KMS-11 (cell line): Measurements from ENCODE around the gene GSC.

Experiments
- H2AFZ ChIP-seq: fragments of 200-600 bp; sonication (generic); 2 replicates; pipeline ENCODE4 v1.6.1; 2016; ENCODE audit warnings: antibody characterized with exemption, mixed run types, low read depth
- H3K27ac ChIP-seq: fragments of 200-600 bp; sonication (generic); 2 replicates; pipeline ENCODE4 v1.6.1; 2016; ENCODE audit warnings: mild to moderate bottlenecking, mixed run types
- H3K27me3 ChIP-seq: fragments of 200-600 bp; sonication (generic); 2 replicates; pipeline ENCODE4 v1.6.1; 2017; ENCODE audit warnings: mild to moderate bottlenecking, low read depth, mixed run types, moderate library complexity; ENCODE audit not compliant: insufficient read depth
- H3K36me3 ChIP-seq: fragments of 200-600 bp; sonication (generic); 2 replicates; pipeline ENCODE4 v1.6.1; 2017; ENCODE audit warnings: mild to moderate bottlenecking, mixed run types; ENCODE audit not compliant: insufficient read depth
- H3K4me1 ChIP-seq: fragments of 200-600 bp; sonication (generic); 2 replicates; pipeline ENCODE4 v1.6.1; 2016; ENCODE audit warnings: mild to moderate bottlenecking, low read depth, mixed run types; ENCODE audit not compliant: poor library complexity, severe bottlenecking
- H3K4me2 ChIP-seq: fragments of 200-600 bp; sonication (generic); 2 replicates; pipeline ENCODE4 v1.7.0; 2016; ENCODE audit warnings: mild to moderate bottlenecking, mixed run types
- H3K4me3 ChIP-seq: fragments of 200-600 bp; sonication (generic); IDR thresholded peaks from 2 replicates; pipeline ENCODE4 v1.6.1; 2017; ENCODE audit warnings: low read depth, low read length, mixed read lengths; ENCODE audit not compliant: insufficient read depth
- H3K79me2 ChIP-seq: fragments of 200-600 bp; sonication (generic); 2 replicates; pipeline ENCODE4 v1.6.1; 2016; ENCODE audit warnings: low read depth, mixed run types; ENCODE audit not compliant: insufficient read depth
- H3K9ac ChIP-seq: fragments of 200-600 bp; sonication (generic); 2 replicates; pipeline ENCODE4 v1.6.1; 2016; ENCODE audit warnings: mild to moderate bottlenecking, mixed run types
- H4K20me1 ChIP-seq: fragments of 200-600 bp; sonication (generic); 2 replicates; pipeline ENCODE4 v1.6.1; 2016; ENCODE audit warnings: mild to moderate bottlenecking, mixed run types; ENCODE audit not compliant: insufficient read depth
- TF ChIP-seq, protein P1 (sequence below): fragments of 200-600 bp; sonication (generic); conservative IDR thresholded peaks from 2 replicates; pipeline ENCODE4 v1.6.1; 2017; ENCODE audit warnings: low read depth, mild to moderate bottlenecking, antibody characterized with exemption, low read length, moderate library complexity, mixed read lengths

GSC gene

GRCh38 chr14:94768141-94768520 lies 1.8 kb downstream of the GSC start:
- TF ChIP-seq, protein P1, sequence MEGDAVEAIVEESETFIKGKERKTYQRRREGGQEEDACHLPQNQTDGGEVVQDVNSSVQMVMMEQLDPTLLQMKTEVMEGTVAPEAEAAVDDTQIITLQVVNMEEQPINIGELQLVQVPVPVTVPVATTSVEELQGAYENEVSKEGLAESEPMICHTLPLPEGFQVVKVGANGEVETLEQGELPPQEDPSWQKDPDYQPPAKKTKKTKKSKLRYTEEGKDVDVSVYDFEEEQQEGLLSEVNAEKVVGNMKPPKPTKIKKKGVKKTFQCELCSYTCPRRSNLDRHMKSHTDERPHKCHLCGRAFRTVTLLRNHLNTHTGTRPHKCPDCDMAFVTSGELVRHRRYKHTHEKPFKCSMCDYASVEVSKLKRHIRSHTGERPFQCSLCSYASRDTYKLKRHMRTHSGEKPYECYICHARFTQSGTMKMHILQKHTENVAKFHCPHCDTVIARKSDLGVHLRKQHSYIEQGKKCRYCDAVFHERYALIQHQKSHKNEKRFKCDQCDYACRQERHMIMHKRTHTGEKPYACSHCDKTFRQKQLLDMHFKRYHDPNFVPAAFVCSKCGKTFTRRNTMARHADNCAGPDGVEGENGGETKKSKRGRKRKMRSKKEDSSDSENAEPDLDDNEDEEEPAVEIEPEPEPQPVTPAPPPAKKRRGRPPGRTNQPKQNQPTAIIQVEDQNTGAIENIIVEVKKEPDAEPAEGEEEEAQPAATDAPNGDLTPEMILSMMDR: no peak

GRCh38 chr14:94767321-94767878 lies 2.5 kb downstream of the GSC start:
- Histone ChIP-seq H3K4me1 (no peaks in the 10 kb centered on the region), H2AFZ (no peak overlapping the region), H3K27me3 (no peaks in the 10 kb centered on the region), H3K27ac (no peak overlapping the region), H4K20me1 (no peaks in the 10 kb centered on the region), H3K36me3 (no peaks in the 10 kb centered on the region), H3K4me3 (no peak overlapping the region), H3K9ac (no peak overlapping the region), H3K4me2 (no peak overlapping the region), H3K79me2 (no peaks in the 10 kb centered on the region)
- TF ChIP-seq, protein P1: no peak

More at GRCh38 chr14:94768141-94768520, 1.8 kb downstream of the GSC start:
- Histone ChIP-seq H3K36me3 (no peaks in the 10 kb centered on the region), H3K27me3 (no peaks in the 10 kb centered on the region), H3K4me3 (no peak overlapping the region), H3K4me2 (no peak overlapping the region), H3K79me2 (no peaks in the 10 kb centered on the region), H3K4me1 (no peaks in the 10 kb centered on the region), H3K27ac (no peak overlapping the region), H2AFZ (no peak overlapping the region), H3K9ac (no peak overlapping the region), H4K20me1 (no peaks in the 10 kb centered on the region)

GRCh38 chr14:94764573-94764972 lies 5.3 kb downstream of the GSC start:
- no peak overlapping the region for H3K9ac ChIP-seq
- H3K4me2 ChIP-seq: no peak overlapping the region
- H3K36me3 ChIP-seq: no peaks in the 10 kb centered on the region
- no peak overlapping the region for H3K27ac ChIP-seq
- H3K4me1 ChIP-seq: no peaks in the 10 kb centered on the region
- H4K20me1 ChIP-seq: no peaks in the 10 kb centered on the region
- TF ChIP-seq, protein P1: no peak
- no peaks in the 10 kb centered on the region for H3K79me2 ChIP-seq
- H3K4me3 ChIP-seq: no peak overlapping the region
- H3K27me3 ChIP-seq: no peaks in the 10 kb centered on the region
- H2AFZ ChIP-seq: no peak overlapping the region

- Histone ChIP-seq H3K36me3 (no peaks in the 10 kb centered on the region), H3K4me3 (no peak overlapping the region), H3K27ac (no peak overlapping the region), H4K20me1 (no peaks in the 10 kb centered on the region), H3K27me3 (no peaks in the 10 kb centered on the region), H3K79me2 (no peaks in the 10 kb centered on the region), H2AFZ (no peak overlapping the region), H3K9ac (no peak overlapping the region), H3K4me2 (no peak overlapping the region), H3K4me1 (no peaks in the 10 kb centered on the region)
- TF ChIP-seq, protein P1: no peak
Measured at GRCh38 chr14:94762431-94762830, 7.5 kb downstream of the GSC start.
